Mammary epithelial cell (primary cell): Measurements from ENCODE around the gene TRIM24.

Experiments
- EZH2 ChIP-seq: IDR thresholded peaks from 2 replicates; pipeline ENCODE4 v1.6.1; 2012; ENCODE audit warnings: low read length, inconsistent platforms, borderline replicate concordance
- TF ChIP-seq, protein P1 (sequence below), 2 donors: IDR thresholded peaks in 1 of 2; conservative IDR thresholded peaks in 1 of 2; 2 replicates each; pipeline ENCODE4 v1.5.1; 2011 to 2012; ENCODE audit warnings: inconsistent platforms in 2 of 2, low read length in 2 of 2, mild to moderate bottlenecking in 2 of 2, control low read depth in 1 of 2, low read depth in 1 of 2; ENCODE audit not compliant: insufficient read depth in 1 of 2; ENCODE audit errors: extremely low read depth in 1 of 2

DNA sequence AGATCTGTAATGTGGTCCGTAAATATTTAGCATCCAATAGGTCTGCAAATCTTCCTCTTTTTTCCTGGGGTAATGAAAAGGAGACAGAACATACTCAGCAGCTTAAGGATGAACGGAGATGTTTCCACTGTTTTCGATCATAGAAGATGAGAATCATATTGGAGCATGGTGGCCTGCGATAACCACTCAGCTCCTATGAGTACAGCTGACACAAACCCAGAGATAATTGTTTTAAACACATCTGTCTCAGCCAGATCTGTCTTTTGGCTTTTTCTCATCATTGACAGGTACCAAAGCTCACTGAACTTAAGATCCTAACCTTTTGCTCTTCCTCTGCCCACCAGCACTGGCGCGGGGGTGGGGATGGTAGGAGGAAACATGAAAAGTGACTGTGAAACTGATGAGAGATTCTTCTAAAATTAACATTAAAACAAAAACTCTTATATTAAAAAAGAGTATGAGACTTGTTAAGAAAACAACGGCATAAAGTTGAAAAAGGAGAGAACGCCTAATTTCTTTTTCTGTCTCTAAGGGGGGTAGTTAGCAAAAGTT lies 170.1 kb downstream of the TRIM24 start:
- TF ChIP-seq, protein P1, sequence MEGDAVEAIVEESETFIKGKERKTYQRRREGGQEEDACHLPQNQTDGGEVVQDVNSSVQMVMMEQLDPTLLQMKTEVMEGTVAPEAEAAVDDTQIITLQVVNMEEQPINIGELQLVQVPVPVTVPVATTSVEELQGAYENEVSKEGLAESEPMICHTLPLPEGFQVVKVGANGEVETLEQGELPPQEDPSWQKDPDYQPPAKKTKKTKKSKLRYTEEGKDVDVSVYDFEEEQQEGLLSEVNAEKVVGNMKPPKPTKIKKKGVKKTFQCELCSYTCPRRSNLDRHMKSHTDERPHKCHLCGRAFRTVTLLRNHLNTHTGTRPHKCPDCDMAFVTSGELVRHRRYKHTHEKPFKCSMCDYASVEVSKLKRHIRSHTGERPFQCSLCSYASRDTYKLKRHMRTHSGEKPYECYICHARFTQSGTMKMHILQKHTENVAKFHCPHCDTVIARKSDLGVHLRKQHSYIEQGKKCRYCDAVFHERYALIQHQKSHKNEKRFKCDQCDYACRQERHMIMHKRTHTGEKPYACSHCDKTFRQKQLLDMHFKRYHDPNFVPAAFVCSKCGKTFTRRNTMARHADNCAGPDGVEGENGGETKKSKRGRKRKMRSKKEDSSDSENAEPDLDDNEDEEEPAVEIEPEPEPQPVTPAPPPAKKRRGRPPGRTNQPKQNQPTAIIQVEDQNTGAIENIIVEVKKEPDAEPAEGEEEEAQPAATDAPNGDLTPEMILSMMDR (conservative IDR thresholded peaks at IDR 0.05 in 1 of 2, IDR thresholded peaks at IDR 0.05 in 1 of 2; ENCODE audit: extremely low read depth in 1 of 2, insufficient read depth in 1 of 2, low read depth in 1 of 2, low read length in 2 of 2), result no peak
- no peak for TF ChIP-seq EZH2
